Esophagus squamous epithelium (tissue), 4 donors: ENCODE data around the gene CYP2A6.
"Not testable (repeated sequence)": the region's sequence is repeated elsewhere in the genome, so short reads cannot be mapped to it uniquely, and the experiment has no call there.

ENCODE experiments used
- POLR2A ChIP-seq, 4 donors: fragments of 450-650 bp; IDR thresholded peaks; one replicate each; pipeline ENCODE4 v1.6.1; 2017; ENCODE audit warnings: antibody characterized with exemption in 4 of 4, mild to moderate bottlenecking in 4 of 4, moderate library complexity in 3 of 4
- TF ChIP-seq, protein P1 (sequence below), 6 experiments: fragments of 450-650 bp in 4 of 6; fragments of 200-600 bp in 2 of 6; sonication (generic) in 2 of 6; IDR thresholded peaks; one replicate each; pipeline ENCODE4 v1.5.1; 2016 to 2019; ENCODE audit warnings: antibody characterized with exemption in 6 of 6, mild to moderate bottlenecking in 4 of 6, moderate library complexity in 4 of 6

DNA sequence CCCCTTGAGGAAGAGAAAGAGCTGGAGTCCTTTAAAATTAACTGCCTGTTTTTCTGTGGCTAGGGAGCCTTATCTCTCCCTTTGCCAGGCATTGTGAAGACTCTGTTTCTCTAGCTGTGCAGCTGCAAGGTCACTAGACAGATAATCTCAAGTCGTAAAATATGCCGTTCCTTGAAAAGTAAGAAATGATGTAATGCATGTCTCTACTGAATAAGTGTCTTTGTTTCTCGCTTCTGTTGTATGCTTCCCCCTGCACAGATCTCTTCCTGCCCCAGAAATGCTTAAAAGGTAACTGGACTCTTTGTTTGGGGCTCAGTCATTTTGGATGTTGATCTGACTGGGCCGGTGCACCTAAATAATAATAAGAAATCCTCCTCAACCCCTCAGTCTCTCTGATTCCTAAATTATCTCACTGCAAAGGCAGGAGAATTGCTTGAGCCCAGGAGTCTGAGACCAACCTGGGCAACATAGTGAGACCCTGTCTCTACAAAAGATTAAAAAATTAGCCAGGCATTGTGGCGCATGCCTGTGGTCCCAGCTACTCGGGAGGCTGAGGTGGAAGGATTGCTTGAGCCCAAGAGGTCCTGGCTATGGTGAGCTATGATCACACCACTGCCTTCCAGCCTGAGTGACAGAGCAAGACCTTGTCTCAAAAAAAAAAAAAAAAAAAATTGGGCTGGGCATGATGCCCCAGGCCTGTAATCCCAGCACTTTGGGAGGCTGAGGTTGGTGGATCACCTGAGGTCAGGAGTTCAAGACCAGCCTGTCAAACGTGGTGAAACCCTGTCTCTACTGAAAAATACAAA lies 16.3 kb downstream of the CYP2A6 start:
- TF ChIP-seq, protein P1, sequence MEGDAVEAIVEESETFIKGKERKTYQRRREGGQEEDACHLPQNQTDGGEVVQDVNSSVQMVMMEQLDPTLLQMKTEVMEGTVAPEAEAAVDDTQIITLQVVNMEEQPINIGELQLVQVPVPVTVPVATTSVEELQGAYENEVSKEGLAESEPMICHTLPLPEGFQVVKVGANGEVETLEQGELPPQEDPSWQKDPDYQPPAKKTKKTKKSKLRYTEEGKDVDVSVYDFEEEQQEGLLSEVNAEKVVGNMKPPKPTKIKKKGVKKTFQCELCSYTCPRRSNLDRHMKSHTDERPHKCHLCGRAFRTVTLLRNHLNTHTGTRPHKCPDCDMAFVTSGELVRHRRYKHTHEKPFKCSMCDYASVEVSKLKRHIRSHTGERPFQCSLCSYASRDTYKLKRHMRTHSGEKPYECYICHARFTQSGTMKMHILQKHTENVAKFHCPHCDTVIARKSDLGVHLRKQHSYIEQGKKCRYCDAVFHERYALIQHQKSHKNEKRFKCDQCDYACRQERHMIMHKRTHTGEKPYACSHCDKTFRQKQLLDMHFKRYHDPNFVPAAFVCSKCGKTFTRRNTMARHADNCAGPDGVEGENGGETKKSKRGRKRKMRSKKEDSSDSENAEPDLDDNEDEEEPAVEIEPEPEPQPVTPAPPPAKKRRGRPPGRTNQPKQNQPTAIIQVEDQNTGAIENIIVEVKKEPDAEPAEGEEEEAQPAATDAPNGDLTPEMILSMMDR (IDR thresholded peaks at IDR 0.05): not testable (repeated sequence)
- not testable (repeated sequence) for TF ChIP-seq POLR2A (IDR thresholded peaks at IDR 0.05)
